NCI-H526 (cell line): ENCODE measurements around the gene VILL.
"Not testable (repeated sequence)": the region's sequence is repeated elsewhere in the genome, so short reads cannot be mapped to it uniquely, and the experiment has no call there.

Experiments used
- DNase-seq, 2 experiments: peaks; one replicate each; lab custom pipeline; 2025; lab: John Stamatoyannopoulos, UW

The VILL gene

GRCh38 chr3:37963635-37964034, 27.0 kb upstream of the VILL start:
- DNase-seq, result no peak

GRCh38 chr3:37964146-37964545, 26.4 kb upstream of the VILL start:
- DNase-seq, result no peak

- peak in 1 of 2 experiments; percentile 15 for DNase-seq
These were observed 25.9 kb upstream of the VILL start for GRCh38 chr3:37964716-37965115.

GRCh38 chr3:37967260-37967881, 23.2 kb upstream of the VILL start:
- peak in 1 of 2 experiments; percentile 57 for DNase-seq

GRCh38 chr3:37968199-37968598, 22.4 kb upstream of the VILL start:
- DNase-seq, result no peak

GRCh38 chr3:37968813-37969595, 21.6 kb upstream of the VILL start:
- DNase-seq, result no peak

- no peak for DNase-seq
These were observed 20.9 kb upstream of the VILL start for GRCh38 chr3:37969596-37970100.

GRCh38 chr3:37970802-37971201, 19.8 kb upstream of the VILL start:
- no peak for DNase-seq

- DNase-seq, result no peak
These were observed 19.1 kb upstream of the VILL start for GRCh38 chr3:37971467-37971866.

GRCh38 chr3:37972056-37972455, 18.5 kb upstream of the VILL start:
- not testable (repeated sequence) for DNase-seq

GRCh38 chr3:37973246-37974054, 17.1 kb upstream of the VILL start:
- DNase-seq, result no peak

- DNase-seq, result peak; percentile 34 to 73
These were observed 16.2 kb upstream of the VILL start for GRCh38 chr3:37974121-37975083.

GRCh38 chr3:37979541-37980461, 10.8 kb upstream of the VILL start:
- DNase-seq, result no peak

- DNase-seq, result no peak
These were observed 9.9 kb upstream of the VILL start for GRCh38 chr3:37980462-37981347.

- DNase-seq, result no peak
These were observed 9.3 kb upstream of the VILL start for GRCh38 chr3:37981348-37981664.

GRCh38 chr3:37982331-37982730, 8.3 kb upstream of the VILL start:
- DNase-seq, result no peak

GRCh38 chr3:37984051-37984450, 6.5 kb upstream of the VILL start:
- peak in 1 of 2 experiments; percentile 3 for DNase-seq

GRCh38 chr3:37984596-37984995, 6.0 kb upstream of the VILL start:
- no peak for DNase-seq

GRCh38 chr3:37985637-37986320, 4.8 kb upstream of the VILL start:
- DNase-seq, result no peak
